ENCODE measurements around the gene SHISA3. TPM values are rescaled to one million over a fixed set of nuclear protein-coding genes. Genes with fewer than 3 reads are reported as not detected.
A peak's percentile ranks its signal among the peaks of the same experiment; 100 is the strongest.

The SHISA3 gene
- total RNA-seq: not detected in 2 replicates

- peak within 1 kb of the TSS; percentile 29 for H3K4me3 ChIP-seq (ENCODE audit: low read depth, low read length)
- no peak for DNase-seq (ENCODE audit: low read depth)
- TF ChIP-seq CTCF (IDR thresholded peaks at IDR 0.05; ENCODE audit: insufficient read depth, low read depth, low read length): no peak
Observed at GRCh38 chr4:42396752-42397634, at the start of gene SHISA3. SHISA3 (plus strand) TSS chr4:42397488; CDS start chr4:42398057, 569 bp downstream.

GRCh38 chr4:42348247-42348646 is 49.0 kb upstream of the SHISA3 start:
- no peak overlapping the region for H3K4me3 ChIP-seq (ENCODE audit: low read depth, low read length)
- DNase-seq (ENCODE audit: low read depth): no peak
- TF ChIP-seq CTCF (IDR thresholded peaks at IDR 0.05; ENCODE audit: insufficient read depth, low read depth, low read length): no peak

- TF ChIP-seq CTCF (IDR thresholded peaks at IDR 0.05; ENCODE audit: insufficient read depth, low read depth, low read length): no peak
- no peak for DNase-seq (ENCODE audit: low read depth)
- no peak overlapping the region for H3K4me3 ChIP-seq (ENCODE audit: low read depth, low read length)
Observed at GRCh38 chr4:42348692-42349091, 48.6 kb upstream of the SHISA3 start.

GRCh38 chr4:42350611-42351182 is 46.6 kb upstream of the SHISA3 start:
- no peak for TF ChIP-seq CTCF (IDR thresholded peaks at IDR 0.05; ENCODE audit: insufficient read depth, low read depth, low read length)
- DNase-seq (ENCODE audit: low read depth): no peak
- no peak overlapping the region for H3K4me3 ChIP-seq (ENCODE audit: low read depth, low read length)

GRCh38 chr4:42352049-42352448 is 45.2 kb upstream of the SHISA3 start:
- no peak for TF ChIP-seq CTCF (IDR thresholded peaks at IDR 0.05; ENCODE audit: insufficient read depth, low read depth, low read length)
- DNase-seq (ENCODE audit: low read depth): no peak
- no peak overlapping the region for H3K4me3 ChIP-seq (ENCODE audit: low read depth, low read length)

- DNase-seq (ENCODE audit: low read depth): no peak
- H3K4me3 ChIP-seq (ENCODE audit: low read depth, low read length): no peak overlapping the region
Observed at GRCh38 chr4:42357325-42357724, 40.0 kb upstream of the SHISA3 start.

More at GRCh38 chr4:42357325-42357724, 40.0 kb upstream of the SHISA3 start:
- TF ChIP-seq CTCF (IDR thresholded peaks at IDR 0.05; ENCODE audit: insufficient read depth, low read depth, low read length): no peak

Data from fibroblast of villous mesenchyme (primary cell).